OCI-LY1 (cell line): Measurements from ENCODE around the gene OXT.

ENCODE experiments used
- H2AFZ ChIP-seq: fragments of 200-600 bp; sonication (generic), shearing (Covaris generic); 2 replicates; pipeline ENCODE4 v1.6.0; 2014; ENCODE audit warnings: antibody characterized with exemption, mild to moderate bottlenecking, low read length
- H3F3A ChIP-seq: fragments of 200-600 bp; sonication (generic), shearing (Covaris generic); 2 replicates; pipeline ENCODE4 v1.6.0; 2014; ENCODE audit warnings: mild to moderate bottlenecking, antibody characterized with exemption, low read length, moderate library complexity; ENCODE audit not compliant: insufficient read depth
- H3K27ac ChIP-seq: fragments of 200-600 bp; sonication (generic); 2 replicates; pipeline ENCODE4 v1.5.1; 2014; ENCODE audit warnings: low read length, mixed run types, mild to moderate bottlenecking, low read depth; ENCODE audit not compliant: poor library complexity, severe bottlenecking
- H3K27me3 ChIP-seq: fragments of 200-600 bp; sonication (generic); 2 replicates; pipeline ENCODE4 v1.6.0; 2014; ENCODE audit warnings: antibody characterized with exemption, mild to moderate bottlenecking, low read length, moderate library complexity; ENCODE audit not compliant: insufficient read depth
- H3K36me3 ChIP-seq: fragments of 200-600 bp; sonication (generic); 2 replicates; pipeline ENCODE4 v1.6.1; 2014; ENCODE audit warnings: mild to moderate bottlenecking, antibody characterized with exemption, low read length, moderate library complexity, mixed read lengths; ENCODE audit not compliant: insufficient read depth
- H3K4me1 ChIP-seq: fragments of 200-600 bp; sonication (generic); 2 replicates; pipeline ENCODE4 v1.5.1; 2014; ENCODE audit warnings: mild to moderate bottlenecking, low read length, moderate library complexity; ENCODE audit not compliant: insufficient read depth, severe bottlenecking
- H3K4me2 ChIP-seq: fragments of 200-600 bp; sonication (generic), shearing (Covaris generic); 2 replicates; pipeline ENCODE4 v1.6.1; 2014; ENCODE audit warnings: low read length
- H3K4me3 ChIP-seq: fragments of 200-600 bp; sonication (generic); 2 replicates; pipeline ENCODE4 v1.5.1; 2014; ENCODE audit warnings: low read length, low read depth, mild to moderate bottlenecking, mixed read lengths; ENCODE audit not compliant: poor library complexity, severe bottlenecking
- H3K79me2 ChIP-seq: fragments of 200-600 bp; shearing (Covaris generic); 2 replicates; pipeline ENCODE4 v1.6.1; 2016; ENCODE audit warnings: mixed run types, low read length, mixed read lengths; ENCODE audit not compliant: insufficient read depth
- H3K9ac ChIP-seq: fragments of 200-600 bp; sonication (generic), shearing (Covaris generic); 2 replicates; pipeline ENCODE4 v1.6.1; 2014; ENCODE audit warnings: mild to moderate bottlenecking, low read length, mixed read lengths
- H3K9me2 ChIP-seq: fragments of 200-600 bp; sonication (generic), shearing (Covaris generic); 2 replicates; pipeline ENCODE4 v1.6.1; 2014; ENCODE audit warnings: low read depth, mild to moderate bottlenecking, low read length, mixed read lengths
- H3K9me3 ChIP-seq: fragments of 200-600 bp; shearing (Covaris generic); 2 replicates; pipeline ENCODE4 v1.6.1; 2014; ENCODE audit warnings: low read length, mixed read lengths
- H4K20me1 ChIP-seq: fragments of 200-600 bp; sonication (generic), shearing (Covaris generic); 2 replicates; pipeline ENCODE4 v1.6.0; 2016; ENCODE audit warnings: mild to moderate bottlenecking, low read length; ENCODE audit not compliant: insufficient read depth
- CTCF ChIP-seq: fragments of 200-600 bp; sonication (generic), shearing (Covaris generic); IDR thresholded peaks from 2 replicates; pipeline ENCODE4 v1.5.1; 2017; ENCODE audit warnings: mild to moderate bottlenecking, antibody characterized with exemption, low read length, moderate library complexity, mixed read lengths
- EZH2 ChIP-seq: fragments of 200-600 bp; sonication (generic), shearing (Covaris generic); IDR thresholded peaks from 2 replicates; pipeline ENCODE4 v1.8.0; 2017; ENCODE audit warnings: borderline replicate concordance, mixed run types, mild to moderate bottlenecking, antibody characterized with exemption, low read length, moderate library complexity, mixed read lengths

OXT gene

GRCh38 chr20:3111995-3112394 lies 40.6 kb downstream of the OXT start:
- no peaks in the 10 kb centered on the region for H3K4me1 ChIP-seq
- no peak overlapping the region for H2AFZ ChIP-seq
- H3K9me2 ChIP-seq = no peaks in the 10 kb centered on the region
- TF ChIP-seq EZH2 (no peak), CTCF (no peak)
- no peaks in the 10 kb centered on the region for H3F3A ChIP-seq
- no peaks in the 10 kb centered on the region for H3K36me3 ChIP-seq
- no peaks in the 10 kb centered on the region for H3K79me2 ChIP-seq
- no peaks in the 10 kb centered on the region for H3K27me3 ChIP-seq
- no peaks in the 10 kb centered on the region for H3K9me3 ChIP-seq
- H4K20me1 ChIP-seq = no peaks in the 10 kb centered on the region
- H3K9ac ChIP-seq = no peak overlapping the region
- no peak overlapping the region for H3K27ac ChIP-seq
- no peak overlapping the region for H3K4me2 ChIP-seq
- H3K4me3 ChIP-seq = no peak overlapping the region

GRCh38 chr20:3115190-3116107 lies 44.0 kb downstream of the OXT start:
- H2AFZ ChIP-seq = no peak overlapping the region
- no peak overlapping the region for H3K4me3 ChIP-seq
- TF ChIP-seq EZH2 (no peak), CTCF (peak; percentile 65; the same call in 1 of the 2 replicates)
- no peak overlapping the region for H3K27ac ChIP-seq
- H3F3A ChIP-seq = no peaks in the 10 kb centered on the region
- no peaks in the 10 kb centered on the region for H4K20me1 ChIP-seq
- H3K4me2 ChIP-seq = no peak overlapping the region
- no peak overlapping the region for H3K9ac ChIP-seq
- no peaks in the 10 kb centered on the region for H3K79me2 ChIP-seq
- no peaks in the 10 kb centered on the region for H3K36me3 ChIP-seq
- H3K27me3 ChIP-seq = no peaks in the 10 kb centered on the region
- H3K9me3 ChIP-seq = no peaks in the 10 kb centered on the region
- peaks cover 12% of the 10 kb centered on the region for H3K4me1 ChIP-seq
- H3K9me2 ChIP-seq = no peaks in the 10 kb centered on the region

DNA sequence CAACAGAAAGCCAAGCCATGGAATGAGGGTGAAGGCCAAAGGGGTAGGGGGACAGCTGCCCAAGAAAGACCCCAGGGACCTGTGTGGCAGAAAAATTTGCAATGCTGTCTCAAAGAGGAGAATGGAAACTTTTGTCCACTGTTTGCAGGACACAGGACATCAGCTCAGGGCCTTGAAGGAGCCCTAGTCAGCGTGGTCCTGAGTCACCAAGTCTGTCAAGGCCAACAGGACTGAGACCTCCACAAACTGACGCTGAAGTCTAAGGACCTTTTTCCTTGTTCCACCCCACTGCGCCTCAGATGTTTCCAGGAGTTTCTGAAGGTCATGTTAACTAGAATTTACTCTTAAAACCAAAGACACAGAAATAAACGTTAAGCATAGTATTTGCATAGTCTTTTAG lies 44.9 kb downstream of the OXT start:
- Histone ChIP-seq H3K4me1 (peaks cover 15% of the 10 kb centered on the region), H3F3A (no peaks in the 10 kb centered on the region), H3K9me3 (no peaks in the 10 kb centered on the region), H4K20me1 (no peaks in the 10 kb centered on the region), H3K27me3 (no peaks in the 10 kb centered on the region), H3K4me2 (no peak overlapping the region), H3K36me3 (peaks cover 1% of the 10 kb centered on the region; the same call in 1 of the 2 replicates), H2AFZ (no peak overlapping the region), H3K79me2 (no peaks in the 10 kb centered on the region), H3K9me2 (no peaks in the 10 kb centered on the region), H3K9ac (no peak overlapping the region), H3K4me3 (no peak overlapping the region), H3K27ac (no peak overlapping the region)
- TF ChIP-seq EZH2 (no peak), CTCF (no peak)
